ENCODE measurements around the gene ZBTB2. TPM values are rescaled to one million over a fixed set of nuclear protein-coding genes. Genes with fewer than 3 reads are reported as not detected.

ZBTB2 gene
- total RNA-seq, 1 experiment from 2014 or later = 31.4 TPM

DNA sequence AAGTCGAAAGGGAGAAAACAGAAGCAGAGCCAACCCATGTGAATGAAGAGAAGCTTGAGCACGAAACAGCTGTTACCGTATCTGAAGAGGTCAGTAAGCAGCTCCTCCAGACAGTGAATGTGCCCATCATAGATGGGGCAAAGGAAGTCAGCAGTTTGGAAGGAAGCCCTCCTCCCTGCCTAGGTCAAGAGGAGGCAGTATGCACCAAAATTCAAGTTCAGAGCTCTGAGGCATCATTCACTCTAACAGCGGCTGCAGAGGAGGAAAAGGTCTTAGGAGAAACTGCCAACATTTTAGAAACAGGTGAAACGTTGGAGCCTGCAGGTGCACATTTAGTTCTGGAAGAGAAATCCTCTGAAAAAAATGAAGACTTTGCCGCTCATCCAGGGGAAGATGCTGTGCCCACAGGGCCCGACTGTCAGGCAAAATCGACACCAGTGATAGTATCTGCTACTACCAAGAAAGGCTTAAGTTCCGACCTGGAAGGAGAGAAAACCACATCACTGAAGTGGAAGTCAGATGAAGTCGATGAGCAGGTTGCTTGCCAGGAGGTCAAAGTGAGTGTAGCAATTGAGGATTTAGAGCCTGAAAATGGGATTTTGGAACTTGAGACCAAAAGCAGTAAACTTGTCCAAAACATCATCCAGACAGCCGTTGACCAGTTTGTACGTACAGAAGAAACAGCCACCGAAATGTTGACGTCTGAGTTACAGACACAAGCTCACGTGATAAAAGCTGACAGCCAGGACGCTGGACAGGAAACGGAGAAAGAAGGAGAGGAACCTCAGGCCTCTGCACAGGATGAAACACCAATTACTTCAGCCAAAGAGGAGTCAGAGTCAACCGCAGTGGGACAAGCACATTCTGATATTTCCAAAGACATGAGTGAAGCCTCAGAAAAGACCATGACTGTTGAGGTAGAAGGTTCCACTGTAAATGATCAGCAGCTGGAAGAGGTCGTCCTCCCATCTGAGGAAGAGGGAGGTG is 38.7 kb downstream of the ZBTB2 start:
- H2AK5ac ChIP-seq (ENCODE audit: insufficient read length, low read length) = no peak overlapping the region
- H4K8ac ChIP-seq (replicated peaks; ENCODE audit: insufficient read length, low read depth, low read length) = no peak overlapping the region
- no CpG with 5 or more reads among the region's 19 CpGs for WGBS (ENCODE audit: extremely low coverage, insufficient read length, low lambda C conversion rate)
- H3K23me2 ChIP-seq (ENCODE audit: insufficient read length, low read depth, low read length, poor library complexity, severe bottlenecking) = no peaks in the 10 kb centered on the region
- no peaks in the 10 kb centered on the region for H3K79me2 ChIP-seq (ENCODE audit: insufficient read depth, low read length)
- no peaks in the 10 kb centered on the region for H3K4me1 ChIP-seq (ENCODE audit: insufficient read depth, low read length)
- no peak overlapping the region for H3K27ac ChIP-seq (ENCODE audit: insufficient read length, low read depth, low read length)
- peaks cover 7 to 29% (median 19%) of the 10 kb centered on the region in 3 experiments; a peak in 5 of 7 replicates for H3K36me3 Mint-ChIP-seq (ENCODE audit: insufficient read depth in 1 of 3, low read depth in 3 of 3)
- H3K9me3 Mint-ChIP-seq = no peaks in the 10 kb centered on the region
- no peaks in the 10 kb centered on the region for H3K4me1 Mint-ChIP-seq
- no peaks in the 10 kb centered on the region for H4K20me1 ChIP-seq (ENCODE audit: control insufficient read depth, insufficient read depth, insufficient read length)
- H3K9me3 ChIP-seq (ENCODE audit: control insufficient read depth, low read depth, low read length) = no peaks in the 10 kb centered on the region
- H2BK12ac ChIP-seq (ENCODE audit: insufficient read length, low read depth, low read length) = no peak overlapping the region
- H3K4ac ChIP-seq (ENCODE audit: low read depth, low read length) = no peak overlapping the region
- H4K91ac ChIP-seq (ENCODE audit: insufficient read length, low read depth, low read length) = no peak overlapping the region
- H2BK5ac ChIP-seq (ENCODE audit: insufficient read length, low read length) = no peak overlapping the region
- H3K14ac ChIP-seq (ENCODE audit: insufficient read depth, low read length) = no peak overlapping the region
- no peak overlapping the region for H3K27ac Mint-ChIP-seq
- no peak overlapping the region for H3K9ac ChIP-seq (ENCODE audit: extremely low read depth, insufficient read length, low read length)
- TF ChIP-seq, protein P1, sequence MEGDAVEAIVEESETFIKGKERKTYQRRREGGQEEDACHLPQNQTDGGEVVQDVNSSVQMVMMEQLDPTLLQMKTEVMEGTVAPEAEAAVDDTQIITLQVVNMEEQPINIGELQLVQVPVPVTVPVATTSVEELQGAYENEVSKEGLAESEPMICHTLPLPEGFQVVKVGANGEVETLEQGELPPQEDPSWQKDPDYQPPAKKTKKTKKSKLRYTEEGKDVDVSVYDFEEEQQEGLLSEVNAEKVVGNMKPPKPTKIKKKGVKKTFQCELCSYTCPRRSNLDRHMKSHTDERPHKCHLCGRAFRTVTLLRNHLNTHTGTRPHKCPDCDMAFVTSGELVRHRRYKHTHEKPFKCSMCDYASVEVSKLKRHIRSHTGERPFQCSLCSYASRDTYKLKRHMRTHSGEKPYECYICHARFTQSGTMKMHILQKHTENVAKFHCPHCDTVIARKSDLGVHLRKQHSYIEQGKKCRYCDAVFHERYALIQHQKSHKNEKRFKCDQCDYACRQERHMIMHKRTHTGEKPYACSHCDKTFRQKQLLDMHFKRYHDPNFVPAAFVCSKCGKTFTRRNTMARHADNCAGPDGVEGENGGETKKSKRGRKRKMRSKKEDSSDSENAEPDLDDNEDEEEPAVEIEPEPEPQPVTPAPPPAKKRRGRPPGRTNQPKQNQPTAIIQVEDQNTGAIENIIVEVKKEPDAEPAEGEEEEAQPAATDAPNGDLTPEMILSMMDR (conservative IDR thresholded peaks at IDR 0.05) = no peak
- no peak for DNase-seq
- H2AFZ ChIP-seq (ENCODE audit: low read length) = no peak overlapping the region
- no peak overlapping the region for H3K4me2 ChIP-seq (ENCODE audit: insufficient read depth, insufficient read length, low read length)
- H3K23ac ChIP-seq (ENCODE audit: insufficient read length, low read depth, low read length) = no peak overlapping the region
- H3K56ac ChIP-seq (ENCODE audit: insufficient read length, low read depth, low read length) = no peak overlapping the region
- no peak overlapping the region for H3T11ph ChIP-seq (ENCODE audit: low read length)
- H3K27me3 ChIP-seq (ENCODE audit: insufficient read depth, low read length) = no peaks in the 10 kb centered on the region
- H2BK120ac ChIP-seq (ENCODE audit: low read depth, low read length, poor library complexity, severe bottlenecking) = no peak overlapping the region
- no peak overlapping the region for H2BK15ac ChIP-seq (ENCODE audit: low read depth, low read length)
- no peaks in the 10 kb centered on the region for H3K79me1 ChIP-seq (ENCODE audit: insufficient read depth, low read depth, low read length, poor library complexity, severe bottlenecking)
- H3K18ac ChIP-seq (ENCODE audit: insufficient read length, low read depth, low read length) = no peak overlapping the region
- H3K4me3 Mint-ChIP-seq = no peak overlapping the region
- no peak overlapping the region for H4K5ac ChIP-seq (ENCODE audit: insufficient read length, low read depth, low read length)
- H2BK20ac ChIP-seq (ENCODE audit: low read depth, low read length, poor library complexity, severe bottlenecking) = no peak overlapping the region
- H3K27me3 Mint-ChIP-seq (ENCODE audit: low read depth) = no peaks in the 10 kb centered on the region
